GM12878 (cell line): ENCODE results near the gene IMMP2L.

Experiments
- ATF7 ChIP-seq: fragments of 450-650 bp; IDR thresholded peaks from 2 replicates; pipeline ENCODE4 v1.6.1; 2016; ENCODE audit warnings: low read depth, mild to moderate bottlenecking
- BHLHE40 ChIP-seq, 2 experiments: fragments of 450-650 bp in 1 of 2; IDR thresholded peaks; 2 replicates each; pipeline ENCODE4 v1.6.1; 2011 to 2017; ENCODE audit warnings: low read depth in 2 of 2, borderline replicate concordance in 1 of 2, improper control_type of control experiment in 1 of 2, low read length in 1 of 2, mild to moderate bottlenecking in 1 of 2
- CBX5 ChIP-seq: sonication (generic); IDR thresholded peaks from 2 replicates; pipeline ENCODE4 v1.6.1; 2016; ENCODE audit warnings: low read depth, moderate library complexity, mild to moderate bottlenecking, inconsistent platforms
- EP300 ChIP-seq, 2 experiments: fragments of 150-350 bp in 1 of 2; IDR thresholded peaks; 2 replicates each; pipeline ENCODE4 v1.6.1; 2011 to 2012; ENCODE audit warnings: low read depth in 2 of 2, low read length in 2 of 2, borderline replicate concordance in 1 of 2, improper control_type of control experiment in 1 of 2, inconsistent platforms in 1 of 2; ENCODE audit not compliant: control insufficient read depth in 1 of 2
- JUND ChIP-seq: IDR thresholded peaks from 2 replicates; pipeline ENCODE4 v1.6.1; 2012; ENCODE audit warnings: low read depth, mild to moderate bottlenecking, low read length, improper control_type of control experiment, moderate library complexity
- TAF1 ChIP-seq: IDR thresholded peaks from 2 replicates; pipeline ENCODE4 v1.6.1; 2011; ENCODE audit warnings: mild to moderate bottlenecking, low read depth, low read length, borderline replicate concordance
- TCF7 ChIP-seq: IDR thresholded peaks from 2 replicates; pipeline ENCODE4 v1.6.1; 2014; ENCODE audit warnings: antibody characterized with exemption, borderline replicate concordance
- TF ChIP-seq, protein P1 (sequence below): IDR thresholded peaks from 2 replicates; pipeline ENCODE4 v1.6.1; 2012; ENCODE audit warnings: low read depth, low read length, improper control_type of control experiment
- TF ChIP-seq, protein P2 (sequence below): IDR thresholded peaks from 2 replicates; pipeline ENCODE4 v1.6.1; 2012; ENCODE audit warnings: low read length, inconsistent platforms

GRCh38 chr7:111228437-111228836 lies 333.9 kb downstream of the IMMP2L start:
- TF ChIP-seq JUND (no peak), TAF1 (no peak), BHLHE40 (IDR thresholded peaks at IDR 0.05; ENCODE audit: borderline replicate concordance in 1 of 2, low read depth in 2 of 2, low read length in 1 of 2) (no peak), CBX5 (no peak), TCF7 (no peak), EP300 (IDR thresholded peaks at IDR 0.05; ENCODE audit: borderline replicate concordance in 1 of 2, control insufficient read depth in 1 of 2, low read depth in 2 of 2, low read length in 2 of 2) (no peak), ATF7 (no peak)
- TF ChIP-seq, protein P1, sequence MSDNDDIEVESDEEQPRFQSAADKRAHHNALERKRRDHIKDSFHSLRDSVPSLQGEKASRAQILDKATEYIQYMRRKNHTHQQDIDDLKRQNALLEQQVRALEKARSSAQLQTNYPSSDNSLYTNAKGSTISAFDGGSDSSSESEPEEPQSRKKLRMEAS, result no peak
- TF ChIP-seq, protein P2, sequence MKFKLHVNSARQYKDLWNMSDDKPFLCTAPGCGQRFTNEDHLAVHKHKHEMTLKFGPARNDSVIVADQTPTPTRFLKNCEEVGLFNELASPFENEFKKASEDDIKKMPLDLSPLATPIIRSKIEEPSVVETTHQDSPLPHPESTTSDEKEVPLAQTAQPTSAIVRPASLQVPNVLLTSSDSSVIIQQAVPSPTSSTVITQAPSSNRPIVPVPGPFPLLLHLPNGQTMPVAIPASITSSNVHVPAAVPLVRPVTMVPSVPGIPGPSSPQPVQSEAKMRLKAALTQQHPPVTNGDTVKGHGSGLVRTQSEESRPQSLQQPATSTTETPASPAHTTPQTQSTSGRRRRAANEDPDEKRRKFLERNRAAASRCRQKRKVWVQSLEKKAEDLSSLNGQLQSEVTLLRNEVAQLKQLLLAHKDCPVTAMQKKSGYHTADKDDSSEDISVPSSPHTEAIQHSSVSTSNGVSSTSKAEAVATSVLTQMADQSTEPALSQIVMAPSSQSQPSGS, result no peak
